K562 (cell line): ENCODE results near the gene MYLIP. TPM values are rescaled to one million over a fixed set of nuclear protein-coding genes. Genes with fewer than 3 reads are reported as not detected.

Experiments used
- ARID1B ChIP-seq: fragments of 450-650 bp; IDR thresholded peaks from 2 replicates; pipeline ENCODE4 v1.6.1; 2016; ENCODE audit warnings: antibody characterized with exemption, mild to moderate bottlenecking, inconsistent platforms
- CEBPB ChIP-seq: fragments of 450-650 bp; IDR thresholded peaks from 2 replicates; pipeline ENCODE4 v1.6.1; 2016; ENCODE audit warnings: missing genetic modification characterization, missing compliant biosample characterization
- CEBPG ChIP-seq, 3 experiments: fragments of 200-800 bp in 1 of 3; sonication (Bioruptor generic) in 1 of 3; sonication (generic) in 1 of 3; formaldehyde crosslinking in 1 of 3; IDR thresholded peaks in 2 of 3; conservative IDR thresholded peaks in 1 of 3; 2 replicates each; pipeline versions ENCODE4 v1.6.1 to v1.8.0; 2016 to 2022; ENCODE audit warnings: missing compliant biosample characterization in 2 of 3, missing genetic modification characterization in 2 of 3, mild to moderate bottlenecking in 1 of 3, missing genetic modification reagents in 1 of 3
- CHD4 ChIP-seq: fragments of 200-600 bp; sonication (generic); IDR thresholded peaks from 3 replicates; pipeline ENCODE4 v1.6.1; 2012; ENCODE audit warnings: low read depth, mild to moderate bottlenecking, mixed read lengths, low read length, inconsistent platforms; ENCODE audit not compliant: insufficient read depth, insufficient replicate concordance, poor library complexity, severe bottlenecking
- CTCFL ChIP-seq: IDR thresholded peaks from 2 replicates; pipeline ENCODE4 v1.6.1; 2011; ENCODE audit warnings: borderline replicate concordance, low read depth, mild to moderate bottlenecking, moderate library complexity, low read length; ENCODE audit not compliant: insufficient read depth, poor library complexity, severe bottlenecking
- EP300 ChIP-seq: IDR thresholded peaks from 2 replicates; pipeline ENCODE4 v1.6.1; 2012; ENCODE audit warnings: low read length, improper control_type of control experiment
- GABPB2 ChIP-seq: fragments of 250-450 bp; sonication (Bioruptor Pico); conservative IDR thresholded peaks from 2 replicates; pipeline ENCODE4 v1.5.1; 2021; ENCODE audit warnings: mild to moderate bottlenecking
- KLF13 ChIP-seq: fragments of 450-650 bp; IDR thresholded peaks from 2 replicates; pipeline ENCODE4 v1.6.1; 2016; ENCODE audit warnings: missing genetic modification characterization, low read depth, mild to moderate bottlenecking, missing compliant biosample characterization, moderate library complexity, borderline replicate concordance
- MAFK ChIP-seq: IDR thresholded peaks from 2 replicates; pipeline ENCODE4 v1.6.1; 2011; ENCODE audit warnings: low read length, improper control_type of control experiment
- MCM3 ChIP-seq: fragments of 450-650 bp; IDR thresholded peaks from 2 replicates; pipeline ENCODE4 v1.6.1; 2016
- MECOM ChIP-seq: fragments of 250-450 bp; sonication (Bioruptor Pico); IDR thresholded peaks from 2 replicates; pipeline ENCODE4 v1.8.0; 2022; ENCODE audit warnings: inconsistent platforms
- NUFIP1 ChIP-seq: fragments of 450-650 bp; IDR thresholded peaks from 2 replicates; pipeline ENCODE4 v1.6.1; 2018; ENCODE audit not compliant: partially characterized antibody
- SNAPC5 ChIP-seq: fragments of 250-450 bp; sonication (Bioruptor Pico); IDR thresholded peaks from 2 replicates; pipeline ENCODE4 v1.8.0; 2021; ENCODE audit warnings: moderate library complexity, mild to moderate bottlenecking, inconsistent platforms
- TBL1XR1 ChIP-seq, 2 experiments: IDR thresholded peaks; 2 replicates each; pipeline ENCODE4 v1.6.1; 2012; ENCODE audit warnings: improper control_type of control experiment in 2 of 2, low read length in 2 of 2, mild to moderate bottlenecking in 1 of 2
- THAP12 ChIP-seq: fragments of 250-450 bp; sonication (Bioruptor Pico); IDR thresholded peaks from 2 replicates; pipeline ENCODE4 v1.9.0; 2021; ENCODE audit warnings: mild to moderate bottlenecking, inconsistent platforms
- THRAP3 ChIP-seq: fragments of 450-650 bp; IDR thresholded peaks from 2 replicates; pipeline ENCODE4 v1.6.1; 2016; ENCODE audit warnings: mild to moderate bottlenecking, inconsistent platforms, borderline replicate concordance
- TSC22D4 ChIP-seq: fragments of 450-650 bp; IDR thresholded peaks from 2 replicates; pipeline ENCODE4 v1.6.1; 2016; ENCODE audit warnings: missing genetic modification characterization, missing biosample characterization, control low read depth
- ZBTB7A ChIP-seq: IDR thresholded peaks from 2 replicates; pipeline ENCODE4 v1.6.1; 2011; ENCODE audit warnings: low read depth, mild to moderate bottlenecking, low read length, moderate library complexity, borderline replicate concordance; ENCODE audit not compliant: control insufficient read depth
- ZKSCAN3 ChIP-seq: fragments of 250-450 bp; sonication (Bioruptor Pico); IDR thresholded peaks from 2 replicates; pipeline ENCODE4 v1.4.0; 2020
- ZKSCAN8 ChIP-seq: fragments of 200-800 bp; sonication (Bioruptor generic); IDR thresholded peaks from 2 replicates; pipeline ENCODE4 v1.6.1; 2016; ENCODE audit warnings: missing genetic modification characterization, missing compliant biosample characterization
- ZNF12 ChIP-seq: sonication (generic); formaldehyde crosslinking; IDR thresholded peaks from 2 replicates; pipeline ENCODE4 v1.4.0; 2020; ENCODE audit warnings: mild to moderate bottlenecking, missing genetic modification reagents
- ZNF140 ChIP-seq: fragments of 250-450 bp; sonication (Bioruptor Pico); IDR thresholded peaks from 2 replicates; pipeline ENCODE4 v1.8.0; 2021; ENCODE audit warnings: moderate library complexity, mild to moderate bottlenecking, inconsistent platforms
- ZNF197 ChIP-seq: fragments of 200-800 bp; sonication (Bioruptor generic); IDR thresholded peaks from 2 replicates; pipeline ENCODE4 v1.6.1; 2016; ENCODE audit warnings: low read depth, missing genetic modification characterization, missing compliant biosample characterization
- ZNF239 ChIP-seq: fragments of 250-450 bp; sonication (Bioruptor Pico); IDR thresholded peaks from 2 replicates; pipeline ENCODE4 v1.4.0; 2020; ENCODE audit warnings: mild to moderate bottlenecking
- ZNF354B ChIP-seq: fragments of 250-450 bp; sonication (Bioruptor Pico); IDR thresholded peaks from 2 replicates; pipeline ENCODE4 v1.4.0; 2020
- polyA plus RNA-seq, 8 experiments: library from polyadenylated mRNA; depleted of rRNA in 4 of 8; stranded (reverse) in 5 of 8; unstranded in 3 of 8; fragments of >200 nt; fragmentation: Nextera tagmentation in 2 of 8; fragmentation: Illumina TruSeq in 1 of 8; extraction: Ambion mirVana in 2 of 8; extraction: Trizol in 1 of 8; gene quantifications; 2 replicates each; pipeline versions ENCODE4 v1.2.1 to v1.2.3, GENCODE V29; 2011 to 2014; ENCODE audit warnings: inconsistent platforms in 1 of 8, missing spikeins in 1 of 8
- total RNA-seq, 7 experiments: library from RNA; depleted of rRNA in 6 of 7; stranded (reverse); fragments of >200 nt in 6 of 7; fragmentation: Illumina TruSeq in 2 of 7; extraction: Trizol in 2 of 7; gene quantifications; 2 replicates each; pipeline versions ENCODE4 v1.2.1 to v1.2.3, GENCODE V29; 2011 to 2021; ENCODE audit warnings: low replicate concordance in 1 of 7

MYLIP gene
- total and polyA plus RNA-seq, 9 of the 15 experiments (the other 6 are each of a cell fraction or from before 2014, with no cell fraction given): 10.8 to 43.5 (median 31.5) TPM

GRCh38 chr6:16108921-16109658, 19.8 kb upstream of the MYLIP start (continued):
- TF ChIP-seq THAP12 (CRISPR knock-in tag) (no peak), TBL1XR1 (IDR thresholded peaks at IDR 0.05; ENCODE audit: low read length in 2 of 2) (peak; percentile 34 to 78; a peak in 2 of 4 replicates), MCM3 (no peak), SNAPC5 (no peak), ZKSCAN3 (CRISPR knock-in tag) (no peak), CTCFL (no peak), KLF13 (tag) (no peak), CHD4 (no peak), NUFIP1 (no peak), ZNF239 (CRISPR knock-in tag) (peak; percentile 67), CEBPG (CRISPR knock-in tag; IDR thresholded peaks at IDR 0.05) (no peak), CEBPG (tag; conservative IDR thresholded peaks at IDR 0.05 in 1 of 2, IDR thresholded peaks at IDR 0.05 in 1 of 2) (no peak), TSC22D4 (no peak), GABPB2 (CRISPR knock-in tag) (no peak), ARID1B (peak; percentile 82), MAFK (no peak), ZBTB7A (no peak), THRAP3 (no peak), ZNF354B (CRISPR knock-in tag) (no peak), ZNF12 (CRISPR knock-in tag) (no peak), ZKSCAN8 (CRISPR knock-in tag) (peak; percentile 52; the same call in 1 of the 2 replicates), ZNF140 (CRISPR knock-in tag) (no peak), ZNF197 (CRISPR knock-in tag) (peak; percentile 74; the same call in 1 of the 2 replicates), EP300 (peak; percentile 75), MECOM (CRISPR knock-in tag) (0 out of 2 replicates have a peak, but pooled peaks have one; percentile 52), CEBPB (no peak)
